ENCODE results near the gene MMP15. TPM values are rescaled to one million over a fixed set of nuclear protein-coding genes. Genes with fewer than 3 reads are reported as not detected.

MMP15 gene
- total and polyA plus RNA-seq, 4 donors = 7.0 to 38.8 (median 21.4) TPM

DNA sequence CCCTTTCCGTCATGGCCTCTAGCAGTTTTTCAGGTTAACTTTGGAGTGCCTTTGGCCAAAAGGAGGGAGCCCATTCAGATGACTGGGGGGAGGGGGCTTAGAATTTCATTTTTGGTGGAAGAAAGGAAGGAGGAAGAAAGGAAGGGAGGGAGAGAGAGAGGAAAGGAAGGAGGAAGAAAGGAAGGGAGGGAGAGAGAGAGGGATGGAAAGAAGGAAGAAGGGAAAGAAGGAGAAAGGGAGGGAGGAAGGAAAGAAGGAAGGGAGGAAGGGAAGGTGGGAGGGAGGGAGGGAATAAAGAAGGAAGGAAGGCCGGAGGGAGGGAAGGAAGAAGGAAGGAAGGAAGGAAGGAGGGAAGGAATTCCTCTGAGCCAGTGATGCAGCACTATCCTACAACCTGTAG, 25.7 kb downstream of the MMP15 start:
- DNase-seq (ENCODE audit: low spot score) = no peak
- TF ChIP-seq, protein P1, sequence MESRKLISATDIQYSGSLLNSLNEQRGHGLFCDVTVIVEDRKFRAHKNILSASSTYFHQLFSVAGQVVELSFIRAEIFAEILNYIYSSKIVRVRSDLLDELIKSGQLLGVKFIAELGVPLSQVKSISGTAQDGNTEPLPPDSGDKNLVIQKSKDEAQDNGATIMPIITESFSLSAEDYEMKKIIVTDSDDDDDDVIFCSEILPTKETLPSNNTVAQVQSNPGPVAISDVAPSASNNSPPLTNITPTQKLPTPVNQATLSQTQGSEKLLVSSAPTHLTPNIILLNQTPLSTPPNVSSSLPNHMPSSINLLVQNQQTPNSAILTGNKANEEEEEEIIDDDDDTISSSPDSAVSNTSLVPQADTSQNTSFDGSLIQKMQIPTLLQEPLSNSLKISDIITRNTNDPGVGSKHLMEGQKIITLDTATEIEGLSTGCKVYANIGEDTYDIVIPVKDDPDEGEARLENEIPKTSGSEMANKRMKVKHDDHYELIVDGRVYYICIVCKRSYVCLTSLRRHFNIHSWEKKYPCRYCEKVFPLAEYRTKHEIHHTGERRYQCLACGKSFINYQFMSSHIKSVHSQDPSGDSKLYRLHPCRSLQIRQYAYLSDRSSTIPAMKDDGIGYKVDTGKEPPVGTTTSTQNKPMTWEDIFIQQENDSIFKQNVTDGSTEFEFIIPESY (IDR thresholded peaks at IDR 0.05) = no peak
- TF ChIP-seq FOXA1 (IDR thresholded peaks at IDR 0.05) = no peak
- no peak for TF ChIP-seq NR2F2 (IDR thresholded peaks at IDR 0.05)
- TF ChIP-seq, protein P2, sequence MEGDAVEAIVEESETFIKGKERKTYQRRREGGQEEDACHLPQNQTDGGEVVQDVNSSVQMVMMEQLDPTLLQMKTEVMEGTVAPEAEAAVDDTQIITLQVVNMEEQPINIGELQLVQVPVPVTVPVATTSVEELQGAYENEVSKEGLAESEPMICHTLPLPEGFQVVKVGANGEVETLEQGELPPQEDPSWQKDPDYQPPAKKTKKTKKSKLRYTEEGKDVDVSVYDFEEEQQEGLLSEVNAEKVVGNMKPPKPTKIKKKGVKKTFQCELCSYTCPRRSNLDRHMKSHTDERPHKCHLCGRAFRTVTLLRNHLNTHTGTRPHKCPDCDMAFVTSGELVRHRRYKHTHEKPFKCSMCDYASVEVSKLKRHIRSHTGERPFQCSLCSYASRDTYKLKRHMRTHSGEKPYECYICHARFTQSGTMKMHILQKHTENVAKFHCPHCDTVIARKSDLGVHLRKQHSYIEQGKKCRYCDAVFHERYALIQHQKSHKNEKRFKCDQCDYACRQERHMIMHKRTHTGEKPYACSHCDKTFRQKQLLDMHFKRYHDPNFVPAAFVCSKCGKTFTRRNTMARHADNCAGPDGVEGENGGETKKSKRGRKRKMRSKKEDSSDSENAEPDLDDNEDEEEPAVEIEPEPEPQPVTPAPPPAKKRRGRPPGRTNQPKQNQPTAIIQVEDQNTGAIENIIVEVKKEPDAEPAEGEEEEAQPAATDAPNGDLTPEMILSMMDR (IDR thresholded peaks at IDR 0.05; ENCODE audit: low read depth, low read length, missing input control) = no peak
- no peak for TF ChIP-seq GABPA (IDR thresholded peaks at IDR 0.05 in 1 of 2, conservative IDR thresholded peaks at IDR 0.05 in 1 of 2)
- TF ChIP-seq, protein P3, sequence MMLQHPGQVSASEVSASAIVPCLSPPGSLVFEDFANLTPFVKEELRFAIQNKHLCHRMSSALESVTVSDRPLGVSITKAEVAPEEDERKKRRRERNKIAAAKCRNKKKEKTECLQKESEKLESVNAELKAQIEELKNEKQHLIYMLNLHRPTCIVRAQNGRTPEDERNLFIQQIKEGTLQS (IDR thresholded peaks at IDR 0.05) = no peak
- TF ChIP-seq, protein P4, sequence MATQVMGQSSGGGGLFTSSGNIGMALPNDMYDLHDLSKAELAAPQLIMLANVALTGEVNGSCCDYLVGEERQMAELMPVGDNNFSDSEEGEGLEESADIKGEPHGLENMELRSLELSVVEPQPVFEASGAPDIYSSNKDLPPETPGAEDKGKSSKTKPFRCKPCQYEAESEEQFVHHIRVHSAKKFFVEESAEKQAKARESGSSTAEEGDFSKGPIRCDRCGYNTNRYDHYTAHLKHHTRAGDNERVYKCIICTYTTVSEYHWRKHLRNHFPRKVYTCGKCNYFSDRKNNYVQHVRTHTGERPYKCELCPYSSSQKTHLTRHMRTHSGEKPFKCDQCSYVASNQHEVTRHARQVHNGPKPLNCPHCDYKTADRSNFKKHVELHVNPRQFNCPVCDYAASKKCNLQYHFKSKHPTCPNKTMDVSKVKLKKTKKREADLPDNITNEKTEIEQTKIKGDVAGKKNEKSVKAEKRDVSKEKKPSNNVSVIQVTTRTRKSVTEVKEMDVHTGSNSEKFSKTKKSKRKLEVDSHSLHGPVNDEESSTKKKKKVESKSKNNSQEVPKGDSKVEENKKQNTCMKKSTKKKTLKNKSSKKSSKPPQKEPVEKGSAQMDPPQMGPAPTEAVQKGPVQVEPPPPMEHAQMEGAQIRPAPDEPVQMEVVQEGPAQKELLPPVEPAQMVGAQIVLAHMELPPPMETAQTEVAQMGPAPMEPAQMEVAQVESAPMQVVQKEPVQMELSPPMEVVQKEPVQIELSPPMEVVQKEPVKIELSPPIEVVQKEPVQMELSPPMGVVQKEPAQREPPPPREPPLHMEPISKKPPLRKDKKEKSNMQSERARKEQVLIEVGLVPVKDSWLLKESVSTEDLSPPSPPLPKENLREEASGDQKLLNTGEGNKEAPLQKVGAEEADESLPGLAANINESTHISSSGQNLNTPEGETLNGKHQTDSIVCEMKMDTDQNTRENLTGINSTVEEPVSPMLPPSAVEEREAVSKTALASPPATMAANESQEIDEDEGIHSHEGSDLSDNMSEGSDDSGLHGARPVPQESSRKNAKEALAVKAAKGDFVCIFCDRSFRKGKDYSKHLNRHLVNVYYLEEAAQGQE (IDR thresholded peaks at IDR 0.05) = no peak
- Histone ChIP-seq H3K4me3 (ENCODE audit: low read depth in 1 of 3, low read length in 3 of 3) (no peak overlapping the region), H3K9ac (ENCODE audit: low read depth in 1 of 2, low read length in 2 of 2) (no peak overlapping the region), H3K4me1 (ENCODE audit: control insufficient read depth in 4 of 4, insufficient read depth in 4 of 4, low read length in 3 of 4) (no peaks in the 10 kb centered on the region), H3K27ac (ENCODE audit: low read depth in 1 of 2, low read length in 2 of 2) (no peak overlapping the region), H3K27me3 (ENCODE audit: control insufficient read depth in 4 of 4, insufficient read depth in 4 of 4, low read length in 3 of 4) (no peaks in the 10 kb centered on the region), H3K36me3 (ENCODE audit: control insufficient read depth in 4 of 4, insufficient read depth in 3 of 4, low read depth in 1 of 4, low read length in 3 of 4) (no peaks in the 10 kb centered on the region), H3K9me3 (ENCODE audit: control insufficient read depth in 4 of 4, low read length in 3 of 4) (no peaks in the 10 kb centered on the region)
- 88% methylated on average over 2 of the region's 2 CpGs for WGBS

DNA sequence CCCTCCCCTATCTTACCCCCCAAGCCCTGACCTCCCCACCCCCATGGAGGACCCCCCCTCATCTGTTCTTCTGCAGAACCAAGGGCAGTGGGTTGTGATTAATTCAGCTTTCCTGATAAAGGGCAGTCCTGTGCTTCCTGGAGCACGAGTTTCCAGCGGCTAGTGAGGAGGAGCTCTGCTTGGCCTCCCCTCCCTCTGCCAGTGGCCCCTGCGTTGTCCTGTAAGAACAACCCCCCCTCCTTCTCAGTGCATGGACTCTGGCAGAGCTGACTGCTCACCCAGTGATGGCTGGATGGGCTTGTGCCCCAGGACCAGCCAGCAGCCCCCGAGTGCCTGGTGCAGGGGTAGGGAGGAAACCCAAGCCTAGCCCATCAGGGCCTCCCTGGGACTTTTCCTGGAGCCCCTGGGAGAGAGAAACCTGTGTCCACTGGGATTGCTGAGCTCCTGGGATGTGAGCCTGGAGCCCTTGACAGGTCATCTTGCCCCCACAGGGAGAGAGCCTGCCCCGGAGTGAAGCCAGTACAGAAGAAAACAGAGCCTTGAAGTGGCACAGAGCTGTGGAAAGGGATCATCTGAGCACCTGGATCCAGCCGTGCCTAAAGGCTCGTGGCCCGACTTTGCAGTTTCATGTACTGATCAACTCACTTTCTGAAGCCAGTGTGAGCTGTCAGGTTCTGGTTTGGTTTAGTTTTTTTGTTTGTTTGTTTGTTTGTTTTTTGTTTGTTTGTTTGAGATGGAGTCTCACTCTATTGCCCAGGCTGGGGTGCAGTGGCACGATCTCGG, 26.5 kb downstream of the MMP15 start:
- H3K9ac ChIP-seq (ENCODE audit: low read depth in 1 of 2, low read length in 2 of 2) = no peak overlapping the region
- H3K4me3 ChIP-seq (ENCODE audit: low read depth in 1 of 3, low read length in 3 of 3) = no peak overlapping the region
- H3K27ac ChIP-seq (ENCODE audit: low read depth in 1 of 2, low read length in 2 of 2) = no peak overlapping the region
- no peaks in the 10 kb centered on the region for H3K4me1 ChIP-seq (ENCODE audit: control insufficient read depth in 4 of 4, insufficient read depth in 4 of 4, low read length in 3 of 4)
- DNase-seq (ENCODE audit: low spot score) = no peak
- H3K36me3 ChIP-seq (ENCODE audit: control insufficient read depth in 4 of 4, insufficient read depth in 3 of 4, low read depth in 1 of 4, low read length in 3 of 4) = no peaks in the 10 kb centered on the region
- WGBS = 84% methylated on average over 10 of the region's 10 CpGs
- TF ChIP-seq RAD21 (IDR thresholded peaks at IDR 0.05) (no peak), FOXA1 (IDR thresholded peaks at IDR 0.05) (no peak), HNF4G (IDR thresholded peaks at IDR 0.05) (no peak), NR2F2 (IDR thresholded peaks at IDR 0.05) (no peak), SP1 (IDR thresholded peaks at IDR 0.05) (no peak), GABPA (IDR thresholded peaks at IDR 0.05 in 1 of 2, conservative IDR thresholded peaks at IDR 0.05 in 1 of 2) (no peak), YY1 (IDR thresholded peaks at IDR 0.05) (no peak)
- TF ChIP-seq, protein P5, sequence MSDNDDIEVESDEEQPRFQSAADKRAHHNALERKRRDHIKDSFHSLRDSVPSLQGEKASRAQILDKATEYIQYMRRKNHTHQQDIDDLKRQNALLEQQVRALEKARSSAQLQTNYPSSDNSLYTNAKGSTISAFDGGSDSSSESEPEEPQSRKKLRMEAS (IDR thresholded peaks at IDR 0.05) = no peak
- TF ChIP-seq, protein P4 (IDR thresholded peaks at IDR 0.05) = no peak
- TF ChIP-seq, protein P2 (IDR thresholded peaks at IDR 0.05; ENCODE audit: low read depth, low read length, missing input control) = no peak
- TF ChIP-seq, protein P3 (IDR thresholded peaks at IDR 0.05) = no peak
- no peaks in the 10 kb centered on the region for H3K27me3 ChIP-seq (ENCODE audit: control insufficient read depth in 4 of 4, insufficient read depth in 4 of 4, low read length in 3 of 4)
- H3K9me3 ChIP-seq (ENCODE audit: control insufficient read depth in 4 of 4, low read length in 3 of 4) = no peaks in the 10 kb centered on the region

Measured in liver (tissue), 9 donors.